ENCODE measurements around the gene RPS26. TPM values are rescaled to one million over a fixed set of nuclear protein-coding genes. Genes with fewer than 3 reads are reported as not detected.

RPS26 gene
- total and polyA plus RNA-seq, 2 donors (not counting 3 experiments of a cell fraction or from before 2014, with no cell fraction given) = 57.3 to 1,847 TPM

- Histone ChIP-seq H3K9ac (replicated peaks; ENCODE audit: extremely low read depth, insufficient read depth, low read length) (peak within 1 kb of the TSS; percentile 22), H3K36me3 (ENCODE audit: control insufficient read depth in 2 of 2, extremely low read depth in 1 of 2, insufficient read depth in 2 of 2, low read length in 2 of 2) (peaks cover 5 to 14% of the 10 kb centered on the region in 2 experiments), H2AFZ (ENCODE audit: low read depth, low read length) (peak within 1 kb of the TSS; percentile 22), H3K9me3 (replicated peaks; ENCODE audit: control insufficient read depth, insufficient read depth, low read length) (no peaks in the 10 kb centered on the region), H3K27ac (ENCODE audit: insufficient read depth, low read depth, low read length) (no peak within 1 kb of the TSS), H3K4me3 (replicated peaks in 1 of 3; ENCODE audit: insufficient read depth in 1 of 3, low read depth in 1 of 3, low read length in 3 of 3) (peak within 1 kb of the TSS; percentile 17 to 73 (median 40)), H3K9me1 (replicated peaks; ENCODE audit: control insufficient read depth, extremely low read depth, insufficient read depth, low read length) (no peaks in the 10 kb centered on the region), H3K4me2 (ENCODE audit: insufficient read depth, low read length) (peak within 1 kb of the TSS; percentile 74), H3K4me1 (ENCODE audit: control insufficient read depth, extremely low read depth, insufficient read depth, low read length) (peaks cover 10% of the 10 kb centered on the region), H3K27me3 (ENCODE audit: control insufficient read depth in 2 of 2, insufficient read depth in 2 of 2, low read length in 2 of 2) (no peaks in the 10 kb centered on the region), H3K79me2 (ENCODE audit: control insufficient read depth, insufficient read depth, low read length) (no peaks in the 10 kb centered on the region), H4K20me1 (replicated peaks; ENCODE audit: control insufficient read depth, extremely low read depth, insufficient read depth, low read length) (no peaks in the 10 kb centered on the region)
- dilution Hi-C loops (cut with MboI; ENCODE audit: extremely low pct_ligation_motif_present, low sequenced_read_pairs) = no loop called here
- BruUV-seq (replicated peaks) = no TSS peak
- intact Hi-C loops (cut with micrococcal nuclease) = loop anchor here (1.0 kb wide), 6 partner anchors 10 to 121 kb away; partner anchors contain the start of genes PA2G4, RPS26 and ZC3H10
- peak; percentile 98 for FAIRE-seq
- TF ChIP-seq FOS (IDR thresholded peaks at IDR 0.05; ENCODE audit: borderline replicate concordance, insufficient read depth, low read length) = no peak
- peak; percentile 85 for TF ChIP-seq POLR2A (IDR thresholded peaks at IDR 0.05; ENCODE audit: low read depth, low read length)
- peak; percentile 41 for TF ChIP-seq POLR2AphosphoS5 (IDR thresholded peaks at IDR 0.05; ENCODE audit: insufficient read depth, low read depth, low read length)
- ChIA-PET POLR2A (interaction anchor here (0.5 to 2.2 kb wide), 7 partner anchors 10 to 161 kb away, joined by 3 to 16 read pairs (median 7); partner anchors contain the start of genes MYL6, PA2G4 and RAB5B), CTCF (interaction anchor here (0.6 to 7.7 kb wide), 36 partner anchors 8 to 258 kb away, joined by 3 to 295 read pairs (median 6); partner anchors contain the start of genes DGKA, ERBB3, ORMDL2 and PA2G4)
- peak; percentile 98 for DNase-seq (ENCODE audit: low read depth, low spot score)
Measured at GRCh38 chr12:55996715-55997534, 44.8 kb upstream of the RPS26 start, which contains the start of gene SUOX. Gene SUOX (plus strand): TSS chr12:55997276. CDS start chr12:56002222, 4,946 bp downstream.

GRCh38 chr12:55997535-55997859, 44.2 kb upstream of the RPS26 start:
- CTCF ChIA-PET = interaction anchor here (0.6 to 7.7 kb wide), 21 partner anchors 8 to 259 kb away, joined by 3 to 295 read pairs (median 5); partner anchors contain the start of genes PA2G4, RAB5B and SMARCC2
- no TSS peak for BruUV-seq (replicated peaks)

More at GRCh38 chr12:55997535-55997859, 44.2 kb upstream of the RPS26 start:
- H3K79me2 ChIP-seq (ENCODE audit: control insufficient read depth, insufficient read depth, low read length) = no peaks in the 10 kb centered on the region
- DNase-seq (ENCODE audit: low read depth, low spot score) = no peak
- H4K20me1 ChIP-seq (replicated peaks; ENCODE audit: control insufficient read depth, extremely low read depth, insufficient read depth, low read length) = no peaks in the 10 kb centered on the region
- peak overlapping the region; percentile 1 for H2AFZ ChIP-seq (ENCODE audit: low read depth, low read length)
- no peak overlapping the region for H3K27ac ChIP-seq (ENCODE audit: insufficient read depth, low read depth, low read length)
- TF ChIP-seq FOS (IDR thresholded peaks at IDR 0.05; ENCODE audit: borderline replicate concordance, insufficient read depth, low read length) (no peak), GATA2 (IDR thresholded peaks at IDR 0.05; ENCODE audit: insufficient read depth, insufficient read length, low read depth, low read length) (no peak), POLR2AphosphoS5 (IDR thresholded peaks at IDR 0.05; ENCODE audit: insufficient read depth, low read depth, low read length) (no peak), MYC (IDR thresholded peaks at IDR 0.05; ENCODE audit: low read depth, low read length) (no peak), POLR2A (IDR thresholded peaks at IDR 0.05; ENCODE audit: low read depth, low read length) (peak; percentile 26), JUN (IDR thresholded peaks at IDR 0.05; ENCODE audit: borderline replicate concordance, insufficient read depth, insufficient read length, low read depth) (no peak), CTCF (IDR thresholded peaks at IDR 0.05; ENCODE audit: extremely low read depth in 1 of 2, insufficient read depth in 1 of 2, low read depth in 1 of 2, low read length in 2 of 2) (no peak), MAX (IDR thresholded peaks at IDR 0.05; ENCODE audit: insufficient read depth, insufficient read length) (no peak)
- H3K9ac ChIP-seq (replicated peaks; ENCODE audit: extremely low read depth, insufficient read depth, low read length) = peak overlapping the region; percentile 22
- POLR2A ChIA-PET = interaction anchor here (0.5 to 2.2 kb wide), 8 partner anchors 9 to 161 kb away, joined by 3 to 16 read pairs (median 8); partner anchors contain the start of genes MYL6, PA2G4 and RAB5B
- H3K4me2 ChIP-seq (ENCODE audit: insufficient read depth, low read length) = peak overlapping the region; percentile 13
- peak overlapping the region; percentile 1 to 73 (median 40) for H3K4me3 ChIP-seq (replicated peaks in 1 of 3; ENCODE audit: insufficient read depth in 1 of 3, low read depth in 1 of 3, low read length in 3 of 3)
- FAIRE-seq = no peak
- peaks cover 4 to 10% of the 10 kb centered on the region in 2 experiments for H3K36me3 ChIP-seq (ENCODE audit: control insufficient read depth in 2 of 2, extremely low read depth in 1 of 2, insufficient read depth in 2 of 2, low read length in 2 of 2)
- H3K4me1 ChIP-seq (ENCODE audit: control insufficient read depth, extremely low read depth, insufficient read depth, low read length) = peaks cover 10% of the 10 kb centered on the region
- H3K27me3 ChIP-seq (ENCODE audit: control insufficient read depth in 2 of 2, insufficient read depth in 2 of 2, low read length in 2 of 2) = no peaks in the 10 kb centered on the region
- H3K9me1 ChIP-seq (replicated peaks; ENCODE audit: control insufficient read depth, extremely low read depth, insufficient read depth, low read length) = no peaks in the 10 kb centered on the region
- no peaks in the 10 kb centered on the region for H3K9me3 ChIP-seq (replicated peaks; ENCODE audit: control insufficient read depth, insufficient read depth, low read length)
- intact Hi-C loops (cut with micrococcal nuclease) (loop anchor here (1.0 kb wide), 2 partner anchors 10 to 44 kb away; partner anchors contain the start of gene RPS26), dilution Hi-C loops (cut with MboI; ENCODE audit: extremely low pct_ligation_motif_present, low sequenced_read_pairs) (no loop called here)

Measured in endothelial cell of umbilical vein (primary cell).